22Rv1 (cell line): Measurements from ENCODE around the gene PRKAR1B.

Experiments used
- ZFX ChIP-seq: fragments of 450-650 bp; IDR thresholded peaks from 2 replicates; pipeline ENCODE4 v1.6.1; 2017; ENCODE audit warnings: antibody characterized with exemption, borderline replicate concordance
- TF ChIP-seq, protein P1 (sequence below): fragments of 450-650 bp; IDR thresholded peaks from 2 replicates; pipeline ENCODE4 v1.5.1; 2017; ENCODE audit warnings: mild to moderate bottlenecking

GRCh38 chr7:536231-536630, 190.8 kb downstream of the PRKAR1B start:
- TF ChIP-seq, protein P1, sequence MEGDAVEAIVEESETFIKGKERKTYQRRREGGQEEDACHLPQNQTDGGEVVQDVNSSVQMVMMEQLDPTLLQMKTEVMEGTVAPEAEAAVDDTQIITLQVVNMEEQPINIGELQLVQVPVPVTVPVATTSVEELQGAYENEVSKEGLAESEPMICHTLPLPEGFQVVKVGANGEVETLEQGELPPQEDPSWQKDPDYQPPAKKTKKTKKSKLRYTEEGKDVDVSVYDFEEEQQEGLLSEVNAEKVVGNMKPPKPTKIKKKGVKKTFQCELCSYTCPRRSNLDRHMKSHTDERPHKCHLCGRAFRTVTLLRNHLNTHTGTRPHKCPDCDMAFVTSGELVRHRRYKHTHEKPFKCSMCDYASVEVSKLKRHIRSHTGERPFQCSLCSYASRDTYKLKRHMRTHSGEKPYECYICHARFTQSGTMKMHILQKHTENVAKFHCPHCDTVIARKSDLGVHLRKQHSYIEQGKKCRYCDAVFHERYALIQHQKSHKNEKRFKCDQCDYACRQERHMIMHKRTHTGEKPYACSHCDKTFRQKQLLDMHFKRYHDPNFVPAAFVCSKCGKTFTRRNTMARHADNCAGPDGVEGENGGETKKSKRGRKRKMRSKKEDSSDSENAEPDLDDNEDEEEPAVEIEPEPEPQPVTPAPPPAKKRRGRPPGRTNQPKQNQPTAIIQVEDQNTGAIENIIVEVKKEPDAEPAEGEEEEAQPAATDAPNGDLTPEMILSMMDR: no peak
- TF ChIP-seq ZFX: no peak
